MCF 10A (cell line): ENCODE data around the gene SERPINC1. TPM values are rescaled to one million over a fixed set of nuclear protein-coding genes. Genes with fewer than 3 reads are reported as not detected.

ENCODE experiments used
- BruUV-seq: library from RNA; stranded (reverse); fragments of 400-500 nt; replicated peaks from 2 replicates; lab custom pipeline; 2021; lab: Mats Ljungman, UMichigan
- CTCF ChIA-PET: fragments of 300-600 bp; sonication (Branson Sonifier 250); formaldehyde crosslinking; extraction: SDS; loops from one replicate; lab custom pipeline; 2021; ENCODE audit warnings: antibody characterized with exemption, inconsistent platforms; lab: Yijun Ruan, JAX
- POLR2A ChIA-PET: fragments of 300-600, 350-650 bp; sonication (Branson Sonifier 250); formaldehyde crosslinking; extraction: SDS; loops from one replicate; lab custom pipeline; 2020; ENCODE audit warnings: antibody characterized with exemption, inconsistent platforms; lab: Yijun Ruan, JAX
- DNase-seq: peaks from one replicate; pipeline ENCODE4 v3.0.0-alpha.2; 2018; ENCODE audit not compliant: unreplicated experiment
- H3K27ac Mint-ChIP-seq: one replicate; pipeline ENCODE4 v1.8.0; 2022; ENCODE audit warnings: mild to moderate bottlenecking, low read depth, mixed read lengths; ENCODE audit not compliant: unreplicated experiment
- H3K27me3 Mint-ChIP-seq: one replicate; pipeline ENCODE4 v1.8.0; 2022; ENCODE audit warnings: mixed read lengths; ENCODE audit not compliant: insufficient read depth, unreplicated experiment
- H3K36me3 Mint-ChIP-seq: one replicate; pipeline ENCODE4 v1.8.0; 2022; ENCODE audit warnings: mild to moderate bottlenecking, moderate library complexity, mixed read lengths; ENCODE audit not compliant: insufficient read depth, unreplicated experiment
- H3K4me1 Mint-ChIP-seq: one replicate; pipeline ENCODE4 v1.8.0; 2022; ENCODE audit warnings: mixed read lengths; ENCODE audit not compliant: insufficient read depth, unreplicated experiment
- H3K4me3 Mint-ChIP-seq: one replicate; pipeline ENCODE4 v1.8.0; 2022; ENCODE audit warnings: mild to moderate bottlenecking, moderate library complexity, mixed read lengths; ENCODE audit not compliant: unreplicated experiment
- H3K9me3 Mint-ChIP-seq: one replicate; pipeline ENCODE4 v1.8.0; 2022; ENCODE audit warnings: mixed read lengths; ENCODE audit not compliant: unreplicated experiment
- intact Hi-C: fragments of 100-400 bp; cut with micrococcal nuclease; formaldehyde crosslinking; loops from 2 replicates; pipeline ENCODE4 v1.14.1; 2022
- total RNA-seq: library from RNA; stranded (reverse); gene quantifications from 2 replicates; pipeline ENCODE4 v1.2.3, GENCODE V29; 2022
- TF ChIP-seq, protein P1 (sequence below): fragments of 200-600 bp; IDR thresholded peaks from one replicate; pipeline ENCODE4 v1.8.0; 2022; ENCODE audit warnings: antibody characterized with exemption, mild to moderate bottlenecking; ENCODE audit not compliant: unreplicated experiment

The SERPINC1 gene
- total RNA-seq, 1 experiment from 2014 or later: not detected

- no peaks in the 10 kb centered on the region for H3K9me3 Mint-ChIP-seq
- H3K27ac Mint-ChIP-seq: peak within 1 kb of the TSS; percentile 96
- H3K27me3 Mint-ChIP-seq: no peaks in the 10 kb centered on the region
- TF ChIP-seq, protein P1, sequence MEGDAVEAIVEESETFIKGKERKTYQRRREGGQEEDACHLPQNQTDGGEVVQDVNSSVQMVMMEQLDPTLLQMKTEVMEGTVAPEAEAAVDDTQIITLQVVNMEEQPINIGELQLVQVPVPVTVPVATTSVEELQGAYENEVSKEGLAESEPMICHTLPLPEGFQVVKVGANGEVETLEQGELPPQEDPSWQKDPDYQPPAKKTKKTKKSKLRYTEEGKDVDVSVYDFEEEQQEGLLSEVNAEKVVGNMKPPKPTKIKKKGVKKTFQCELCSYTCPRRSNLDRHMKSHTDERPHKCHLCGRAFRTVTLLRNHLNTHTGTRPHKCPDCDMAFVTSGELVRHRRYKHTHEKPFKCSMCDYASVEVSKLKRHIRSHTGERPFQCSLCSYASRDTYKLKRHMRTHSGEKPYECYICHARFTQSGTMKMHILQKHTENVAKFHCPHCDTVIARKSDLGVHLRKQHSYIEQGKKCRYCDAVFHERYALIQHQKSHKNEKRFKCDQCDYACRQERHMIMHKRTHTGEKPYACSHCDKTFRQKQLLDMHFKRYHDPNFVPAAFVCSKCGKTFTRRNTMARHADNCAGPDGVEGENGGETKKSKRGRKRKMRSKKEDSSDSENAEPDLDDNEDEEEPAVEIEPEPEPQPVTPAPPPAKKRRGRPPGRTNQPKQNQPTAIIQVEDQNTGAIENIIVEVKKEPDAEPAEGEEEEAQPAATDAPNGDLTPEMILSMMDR: no peak
- BruUV-seq: no TSS peak
- intact Hi-C loops: loop anchor here (1.0 to 5.0 kb wide), 6 partner anchors 79 to 438 kb away; partner anchors contain the start of gene RABGAP1L
- CTCF ChIA-PET: interaction anchor here (0.6 to 1.8 kb wide), 7 partner anchors 20 to 1545 kb away, joined by 3 to 8 read pairs (median 5); no protein-coding TSS in a partner anchor
- POLR2A ChIA-PET: interaction anchor here (0.6 to 7.7 kb wide), 77 partner anchors 8 to 1525 kb away, joined by 3 to 118 read pairs (median 4); partner anchors contain the start of genes CACYBP, CENPL, DARS2 and KLHL20
- peak within 1 kb of the TSS; percentile 94 for H3K4me3 Mint-ChIP-seq
- H3K36me3 Mint-ChIP-seq: peaks cover 74% of the 10 kb centered on the region
- DNase-seq: peak; percentile 100
- peaks cover 55% of the 10 kb centered on the region for H3K4me1 Mint-ChIP-seq
Measured at GRCh38 chr1:173867753-173868265, 49.3 kb downstream of the SERPINC1 start, which contains the start of gene GAS5. Gene GAS5, minus strand, starts transcription at chr1:173867989.

DNA sequence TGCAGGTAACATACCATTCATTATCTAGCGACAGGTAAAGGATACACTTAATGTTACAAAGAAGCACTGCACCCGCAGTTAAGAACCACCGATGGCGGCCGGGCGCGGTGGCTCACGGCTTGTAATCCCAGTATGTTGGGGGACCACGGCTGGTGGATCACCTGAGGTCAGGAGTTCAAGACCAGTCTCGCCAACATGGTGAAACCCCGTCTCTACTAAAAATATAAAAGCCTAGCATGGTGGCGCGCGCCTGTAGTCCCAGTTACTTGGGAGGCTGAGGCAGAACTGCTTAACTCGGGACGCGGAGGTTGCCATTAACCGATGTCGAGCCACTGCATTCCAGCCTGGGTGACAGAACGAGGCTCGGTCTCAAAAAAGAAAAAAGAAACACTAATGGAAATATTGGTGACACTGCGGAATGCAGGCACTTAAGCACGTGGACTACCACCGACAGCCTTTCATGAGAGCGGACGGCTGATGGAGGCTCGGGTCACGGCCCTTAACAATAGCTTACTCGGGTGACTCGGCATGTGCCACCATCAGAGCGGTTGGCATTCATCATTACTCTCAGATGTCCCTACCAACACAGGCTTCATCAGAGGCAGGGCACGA lies 49.9 kb downstream of the SERPINC1 start:
- Mint-ChIP-seq H3K4me1 (peaks cover 51% of the 10 kb centered on the region), H3K27ac (peak overlapping the region; percentile 96), H3K4me3 (peak overlapping the region; percentile 94), H3K36me3 (peaks cover 80% of the 10 kb centered on the region), H3K9me3 (no peaks in the 10 kb centered on the region), H3K27me3 (no peaks in the 10 kb centered on the region)
- intact Hi-C loops: loop anchor here (5.0 kb wide), 3 partner anchors 80 to 350 kb away; partner anchors contain the start of gene RABGAP1L
- TF ChIP-seq, protein P1: no peak
- no peak for DNase-seq
- ChIA-PET POLR2A (interaction anchor here (0.7 to 7.7 kb wide), 32 partner anchors 11 to 1133 kb away, joined by 3 to 118 read pairs (median 9); partner anchors contain the start of genes CACYBP, CENPL, DARS2 and KLHL20), CTCF (no interaction called here)
- TSS peak; percentile 56 for BruUV-seq

GRCh38 chr1:173866413-173867115 lies 50.6 kb downstream of the SERPINC1 start:
- Mint-ChIP-seq H3K9me3 (no peaks in the 10 kb centered on the region), H3K36me3 (peaks cover 83% of the 10 kb centered on the region), H3K4me3 (peak overlapping the region; percentile 94), H3K4me1 (peaks cover 50% of the 10 kb centered on the region), H3K27me3 (no peaks in the 10 kb centered on the region), H3K27ac (peak overlapping the region; percentile 96)
- ChIA-PET POLR2A (interaction anchor here (0.6 to 7.7 kb wide), 15 partner anchors 10 to 447 kb away, joined by 3 to 118 read pairs (median 7); partner anchors contain the start of genes CENPL, DARS2, PRDX6 and RABGAP1L), CTCF (interaction anchor here (1.6 to 2.3 kb wide), 2 partner anchors 351 to 436 kb away, joined by 6 to 7 read pairs; no protein-coding TSS in a partner anchor)
- peak; percentile 30 for DNase-seq
- TF ChIP-seq, protein P1: no peak
- BruUV-seq: no TSS peak
- intact Hi-C loops: loop anchor here (5.0 kb wide), 3 partner anchors 81 to 351 kb away; partner anchors contain the start of gene RABGAP1L
